H1 (cell line): ENCODE data around the gene PHF14. TPM values are rescaled to one million over a fixed set of nuclear protein-coding genes. Genes with fewer than 3 reads are reported as not detected.

Experiments
- CTCF ChIA-PET: fragments of 300-600 bp; sonication (Branson Sonifier 250); formaldehyde crosslinking; loops from one replicate; lab custom pipeline; 2021; ENCODE audit not compliant: partially characterized antibody; lab: Charles Lee
- POLR2A ChIA-PET: fragments of 300-600 bp; sonication (Branson Sonifier 250); formaldehyde crosslinking; loops from one replicate; lab custom pipeline; 2021; ENCODE audit warnings: inconsistent platforms; ENCODE audit not compliant: partially characterized antibody; lab: Charles Lee
- DNase-seq, 2 experiments: peaks; one replicate each; pipeline versions ENCODE4 v3.0.0 to v3.0.0-alpha.2; 2010 to 2022; ENCODE audit warnings: low spot score in 2 of 2, low read depth in 1 of 2, mixed read lengths in 1 of 2
- FAIRE-seq: peaks from 2 replicates; lab custom pipeline; 2011; peaks lifted over from hg19 to GRCh38; lab: Jason Lieb, UNC
- H2AFZ ChIP-seq: 2 replicates; pipeline ENCODE4 v1.8.1; 2012; ENCODE audit warnings: low read length, inconsistent platforms
- H2AK5ac ChIP-seq: 2 replicates; pipeline ENCODE4 v1.6.1; 2013; ENCODE audit warnings: low read depth, low read length
- H2BK120ac ChIP-seq: replicated peaks from 2 replicates; pipeline ENCODE3; 2013; ENCODE audit warnings: low read depth, low read length, inconsistent platforms
- H2BK12ac ChIP-seq: 2 replicates; pipeline ENCODE4 v1.6.1; 2013; ENCODE audit warnings: low read depth, low read length
- H2BK15ac ChIP-seq: 2 replicates; pipeline ENCODE4 v1.6.1; 2013; ENCODE audit warnings: low read length
- H2BK20ac ChIP-seq: 2 replicates; pipeline ENCODE4 v1.6.1; 2013; ENCODE audit warnings: low read length
- H2BK5ac ChIP-seq: 2 replicates; pipeline ENCODE4 v1.6.1; 2013; ENCODE audit warnings: low read depth, low read length
- H3K14ac ChIP-seq: 2 replicates; pipeline ENCODE4 v1.6.1; 2013; ENCODE audit warnings: inconsistent platforms; ENCODE audit not compliant: insufficient read length
- H3K18ac ChIP-seq: 2 replicates; pipeline ENCODE4 v1.6.1; 2013; ENCODE audit warnings: low read length; ENCODE audit errors: extremely low read depth
- H3K23ac ChIP-seq: 2 replicates; pipeline ENCODE4 v1.6.1; 2013; ENCODE audit warnings: inconsistent platforms; ENCODE audit not compliant: insufficient read length
- H3K23me2 ChIP-seq: 2 replicates; pipeline ENCODE4 v1.6.1; 2013; ENCODE audit warnings: low read depth, low read length
- H3K27ac ChIP-seq: 2 replicates; pipeline ENCODE4 v1.6.1; 2011; ENCODE audit warnings: low read depth, low read length, inconsistent platforms
- H3K27me3 ChIP-seq, 4 experiments: replicated peaks in 1 of 4; 1 replicate in 1 of 4; 2 replicates in 3 of 4; pipeline versions ENCODE4 v1.6.1 to v1.8.1; 2011 to 2013; ENCODE audit warnings: low read length in 3 of 4, mild to moderate bottlenecking in 3 of 4, inconsistent platforms in 2 of 4, mixed read lengths in 2 of 4, moderate library complexity in 1 of 4; ENCODE audit not compliant: control insufficient read depth in 3 of 4, insufficient read depth in 3 of 4; ENCODE audit errors: extremely low read depth in 1 of 4
- H3K36me3 ChIP-seq, 4 experiments: 2 replicates each; pipeline versions ENCODE4 v1.6.1 to v1.8.1; 2011 to 2013; ENCODE audit warnings: mild to moderate bottlenecking in 4 of 4, low read length in 3 of 4, moderate library complexity in 2 of 4, control low read depth in 1 of 4, inconsistent platforms in 1 of 4; ENCODE audit not compliant: insufficient read depth in 4 of 4, control insufficient read depth in 2 of 4
- H3K4ac ChIP-seq: replicated peaks from 2 replicates; pipeline ENCODE3; 2013; ENCODE audit warnings: low read length, low read depth, mixed read lengths, inconsistent platforms; ENCODE audit not compliant: insufficient read length
- H3K4me1 ChIP-seq, 4 experiments: replicated peaks in 1 of 4; 1 replicate in 1 of 4; 2 replicates in 3 of 4; pipeline versions ENCODE4 v1.6.1 to v1.8.1; 2011 to 2013; ENCODE audit warnings: low read length in 3 of 4, inconsistent platforms in 2 of 4, mixed read lengths in 1 of 4; ENCODE audit not compliant: insufficient read depth in 4 of 4, control insufficient read depth in 3 of 4
- H3K4me2 ChIP-seq, 2 experiments: 2 replicates each; pipeline versions ENCODE4 v1.6.1 to v1.8.1; 2011 to 2013; ENCODE audit warnings: low read depth in 2 of 2, low read length in 2 of 2, control low read depth in 1 of 2, inconsistent platforms in 1 of 2, mild to moderate bottlenecking in 1 of 2; ENCODE audit not compliant: insufficient read depth in 1 of 2
- H3K4me3 ChIP-seq, 4 experiments: fragments of 200-600, 300-600 bp in 1 of 4; sonication (generic), shearing (Covaris generic), sonication (Bioruptor Twin) in 1 of 4; 2 replicates each; pipeline versions ENCODE4 v1.5.1 to v1.8.1; 2011 to 2016; ENCODE audit warnings: low read length in 4 of 4, low read depth in 3 of 4, control low read depth in 2 of 4, inconsistent platforms in 2 of 4, mild to moderate bottlenecking in 2 of 4, mixed read lengths in 1 of 4, moderate library complexity in 1 of 4; ENCODE audit not compliant: insufficient read depth in 2 of 4; ENCODE audit errors: extremely low read depth in 1 of 4
- H3K56ac ChIP-seq: replicated peaks from 2 replicates; pipeline ENCODE3; 2013; ENCODE audit warnings: low read depth, mild to moderate bottlenecking, mixed read lengths, low read length, inconsistent platforms; ENCODE audit not compliant: insufficient read length
- H3K79me1 ChIP-seq: 2 replicates; pipeline ENCODE4 v1.6.1; 2013; ENCODE audit warnings: low read depth, low read length, control low read depth
- H3K79me2 ChIP-seq, 2 experiments: 2 replicates each; pipeline versions ENCODE4 v1.6.1 to v1.8.1; 2012 to 2013; ENCODE audit warnings: low read length in 2 of 2, mild to moderate bottlenecking in 2 of 2, inconsistent platforms in 1 of 2; ENCODE audit not compliant: insufficient read depth in 2 of 2, control insufficient read depth in 1 of 2
- H3K9ac ChIP-seq, 4 experiments: replicated peaks in 1 of 4; 1 replicate in 1 of 4; 2 replicates in 3 of 4; pipeline versions ENCODE4 v1.6.1 to v1.8.1; 2011 to 2013; ENCODE audit warnings: low read depth in 3 of 4, low read length in 3 of 4, control low read depth in 2 of 4, mild to moderate bottlenecking in 2 of 4, moderate library complexity in 2 of 4, inconsistent platforms in 1 of 4; ENCODE audit errors: extremely low read depth in 1 of 4
- H3K9me3 ChIP-seq, 2 experiments: 2 replicates each; pipeline versions ENCODE4 v1.6.1 to v1.8.1; 2012 to 2013; ENCODE audit warnings: mild to moderate bottlenecking in 2 of 2, moderate library complexity in 2 of 2, control low read depth in 1 of 2, inconsistent platforms in 1 of 2, low read depth in 1 of 2, low read length in 1 of 2, mixed read lengths in 1 of 2; ENCODE audit not compliant: insufficient read depth in 2 of 2
- H4K20me1 ChIP-seq, 2 experiments: replicated peaks in 1 of 2; 2 replicates each; pipeline versions ENCODE3 to v1.8.1; 2011 to 2013; ENCODE audit warnings: inconsistent platforms in 2 of 2, low read length in 2 of 2, mild to moderate bottlenecking in 1 of 2; ENCODE audit not compliant: insufficient read depth in 2 of 2, control insufficient read depth in 1 of 2
- H4K5ac ChIP-seq: 2 replicates; pipeline ENCODE4 v1.6.1; 2013; ENCODE audit warnings: low read length, low read depth, mixed read lengths, inconsistent platforms; ENCODE audit not compliant: insufficient read length
- H4K8ac ChIP-seq: 2 replicates; pipeline ENCODE4 v1.8.0; 2013; ENCODE audit warnings: mild to moderate bottlenecking, moderate library complexity, low read length, inconsistent platforms; ENCODE audit not compliant: insufficient read depth; ENCODE audit errors: extremely low read depth
- H4K91ac ChIP-seq: replicated peaks from 2 replicates; pipeline ENCODE3; 2013; ENCODE audit warnings: low read length, mixed read lengths, inconsistent platforms; ENCODE audit not compliant: insufficient read length
- CHD1 ChIP-seq: IDR thresholded peaks from 2 replicates; pipeline ENCODE4 v1.6.1; 2012; ENCODE audit warnings: low read depth, low read length, improper control_type of control experiment
- CREB1 ChIP-seq: IDR thresholded peaks from 2 replicates; pipeline ENCODE4 v1.6.1; 2012; ENCODE audit warnings: inconsistent platforms
- HDAC6 ChIP-seq: IDR thresholded peaks from one replicate; pipeline ENCODE4 v1.7.1; 2012; ENCODE audit warnings: low read depth, mild to moderate bottlenecking, inconsistent platforms, low read length, moderate library complexity
- KDM4A ChIP-seq: IDR thresholded peaks from one replicate; pipeline ENCODE4 v1.7.1; 2012; ENCODE audit warnings: low read depth, mild to moderate bottlenecking, moderate library complexity, low read length, inconsistent platforms; ENCODE audit not compliant: severe bottlenecking
- polyA plus RNA-seq, 7 experiments: library from polyadenylated mRNA; depleted of rRNA in 3 of 7; stranded (reverse) in 5 of 7; unstranded in 2 of 7; fragments of >200 nt in 5 of 7; fragments of 200-250 nt in 2 of 7; gene quantifications; 1 replicate in 5 of 7; 2 replicates in 1 of 7; 4 replicates in 1 of 7; pipeline versions ENCODE4 v1.2.1 to v1.2.3, GENCODE V29; 2011 to 2013; ENCODE audit warnings: missing spikeins in 2 of 7, mixed read lengths in 2 of 7
- total RNA-seq: library from RNA; stranded (reverse); fragmentation: NEBNext Ultra II Directional; extraction: Animal tissue kit (Norgen Biotek cat#: 25700); gene quantifications from 2 replicates; pipeline ENCODE4 v1.2.1, GENCODE V29; 2021
- TF ChIP-seq, protein P1 (sequence below): IDR thresholded peaks from 2 replicates; pipeline ENCODE4 v1.6.1; 2012; ENCODE audit warnings: low read length, inconsistent platforms

Gene PHF14
- total and polyA plus RNA-seq, 2 of the 8 experiments (the other 6 are each of a cell fraction or from before 2014, with no cell fraction given): 17.9 to 70.6 TPM

DNA sequence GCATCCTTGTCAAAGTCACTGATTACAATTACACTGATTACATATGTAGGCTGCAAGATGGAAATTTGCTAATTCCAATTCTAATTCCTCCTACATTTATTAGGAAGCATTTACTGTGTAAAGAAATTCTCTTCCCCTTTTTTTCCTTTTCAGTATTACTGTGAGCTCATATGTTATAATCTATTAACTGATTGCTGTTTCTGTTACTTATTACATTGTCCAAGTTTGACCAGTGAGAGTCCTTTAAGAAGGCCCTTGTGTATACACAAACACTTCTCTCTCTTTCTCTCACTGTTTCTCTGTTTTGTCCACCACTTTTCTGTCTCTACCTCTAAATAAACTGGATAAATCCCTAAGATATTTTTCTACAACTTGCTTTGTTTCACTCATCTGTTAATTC is 31.5 kb downstream of the PHF14 start:
- H4K20me1 ChIP-seq: no peaks in the 10 kb centered on the region
- no peak overlapping the region for H3K14ac ChIP-seq
- no peaks in the 10 kb centered on the region for H3K23me2 ChIP-seq
- H4K8ac ChIP-seq: no peak overlapping the region
- DNase-seq: no peak
- H4K5ac ChIP-seq: no peak overlapping the region
- no peak overlapping the region for H2AK5ac ChIP-seq
- H3K9me3 ChIP-seq: no peaks in the 10 kb centered on the region
- H3K79me1 ChIP-seq: no peaks in the 10 kb centered on the region
- POLR2A ChIA-PET: interaction anchor here (0.6 kb wide), 1 partner anchor 10 kb away, joined by 3 read pairs; no protein-coding TSS in a partner anchor
- H2BK15ac ChIP-seq: no peak overlapping the region
- TF ChIP-seq HDAC6 (no peak), KDM4A (no peak), CREB1 (no peak), CHD1 (no peak)
- TF ChIP-seq, protein P1, sequence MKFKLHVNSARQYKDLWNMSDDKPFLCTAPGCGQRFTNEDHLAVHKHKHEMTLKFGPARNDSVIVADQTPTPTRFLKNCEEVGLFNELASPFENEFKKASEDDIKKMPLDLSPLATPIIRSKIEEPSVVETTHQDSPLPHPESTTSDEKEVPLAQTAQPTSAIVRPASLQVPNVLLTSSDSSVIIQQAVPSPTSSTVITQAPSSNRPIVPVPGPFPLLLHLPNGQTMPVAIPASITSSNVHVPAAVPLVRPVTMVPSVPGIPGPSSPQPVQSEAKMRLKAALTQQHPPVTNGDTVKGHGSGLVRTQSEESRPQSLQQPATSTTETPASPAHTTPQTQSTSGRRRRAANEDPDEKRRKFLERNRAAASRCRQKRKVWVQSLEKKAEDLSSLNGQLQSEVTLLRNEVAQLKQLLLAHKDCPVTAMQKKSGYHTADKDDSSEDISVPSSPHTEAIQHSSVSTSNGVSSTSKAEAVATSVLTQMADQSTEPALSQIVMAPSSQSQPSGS: no peak
- TF ChIP-seq, all 59 proteins: peak for 0
- CTCF ChIA-PET: no interaction called here
- H3K4me3 ChIP-seq: no peak overlapping the region
- no peak overlapping the region for H2BK12ac ChIP-seq
- H4K91ac ChIP-seq: no peak overlapping the region
- no peak overlapping the region for H3K23ac ChIP-seq
- no peak overlapping the region for H3K18ac ChIP-seq
- no peak overlapping the region for H3K4ac ChIP-seq
- no peak overlapping the region for H2BK120ac ChIP-seq
- H2BK5ac ChIP-seq: no peak overlapping the region
- H3K56ac ChIP-seq: no peak overlapping the region
- no peak overlapping the region for H2AFZ ChIP-seq
- no peaks in the 10 kb centered on the region for H3K4me1 ChIP-seq
- no peaks in the 10 kb centered on the region for H3K27me3 ChIP-seq
- no peak overlapping the region for H3K9ac ChIP-seq
- FAIRE-seq: no peak
- peaks cover 0 to 84% of the 10 kb centered on the region in 2 experiments; a peak in 3 of 4 replicates for H3K79me2 ChIP-seq
- peaks cover 0 to 8% (median 0%) of the 10 kb centered on the region in 4 experiments; a peak in 1 of 8 replicates for H3K36me3 ChIP-seq
- no peak overlapping the region for H2BK20ac ChIP-seq
- H3K4me2 ChIP-seq: no peak overlapping the region
- no peak overlapping the region for H3K27ac ChIP-seq
